Stimulated activated memory B cell treated with anti-CD40 and anti-IgM and Interleukin-4, amounts not matched to agents 10 μg/mL and 1 μg/mL and 100 μg/mL, for 72 hours (primary cell): ENCODE results near the gene ZNF236.
"Not testable (repeated sequence)": the region's sequence is repeated elsewhere in the genome, so short reads cannot be mapped to it uniquely, and the experiment has no call there.

Source experiments
- ATAC-seq: fragments of 150-1000 bp; cut with Tn5 transposase; 2 replicates; pipeline ENCODE4 v1.10.0; 2021
- H3K27ac Mint-ChIP-seq: one replicate; pipeline ENCODE4 v1.8.0; 2022; ENCODE audit warnings: mild to moderate bottlenecking, mixed read lengths
- H3K27me3 Mint-ChIP-seq: one replicate; pipeline ENCODE4 v1.8.0; 2022; ENCODE audit warnings: mixed read lengths
- H3K36me3 Mint-ChIP-seq: one replicate; pipeline ENCODE4 v1.8.0; 2022; ENCODE audit warnings: mixed read lengths
- H3K4me1 Mint-ChIP-seq: one replicate; pipeline ENCODE4 v1.8.0; 2022; ENCODE audit warnings: mixed read lengths
- H3K4me3 Mint-ChIP-seq: one replicate; pipeline ENCODE4 v1.8.0; 2022; ENCODE audit warnings: mild to moderate bottlenecking, moderate library complexity, mixed read lengths
- H3K9me3 Mint-ChIP-seq: one replicate; pipeline ENCODE4 v1.8.0; 2022; ENCODE audit warnings: mixed read lengths

ZNF236 gene

GRCh38 chr18:77008006-77008405, 185.6 kb downstream of the ZNF236 start:
- ATAC-seq: no peak
- Mint-ChIP-seq H3K9me3 (no peaks in the 10 kb centered on the region), H3K4me3 (no peak overlapping the region), H3K27ac (no peak overlapping the region), H3K27me3 (no peaks in the 10 kb centered on the region), H3K4me1 (peaks cover 45% of the 10 kb centered on the region), H3K36me3 (peaks cover 36% of the 10 kb centered on the region)

DNA sequence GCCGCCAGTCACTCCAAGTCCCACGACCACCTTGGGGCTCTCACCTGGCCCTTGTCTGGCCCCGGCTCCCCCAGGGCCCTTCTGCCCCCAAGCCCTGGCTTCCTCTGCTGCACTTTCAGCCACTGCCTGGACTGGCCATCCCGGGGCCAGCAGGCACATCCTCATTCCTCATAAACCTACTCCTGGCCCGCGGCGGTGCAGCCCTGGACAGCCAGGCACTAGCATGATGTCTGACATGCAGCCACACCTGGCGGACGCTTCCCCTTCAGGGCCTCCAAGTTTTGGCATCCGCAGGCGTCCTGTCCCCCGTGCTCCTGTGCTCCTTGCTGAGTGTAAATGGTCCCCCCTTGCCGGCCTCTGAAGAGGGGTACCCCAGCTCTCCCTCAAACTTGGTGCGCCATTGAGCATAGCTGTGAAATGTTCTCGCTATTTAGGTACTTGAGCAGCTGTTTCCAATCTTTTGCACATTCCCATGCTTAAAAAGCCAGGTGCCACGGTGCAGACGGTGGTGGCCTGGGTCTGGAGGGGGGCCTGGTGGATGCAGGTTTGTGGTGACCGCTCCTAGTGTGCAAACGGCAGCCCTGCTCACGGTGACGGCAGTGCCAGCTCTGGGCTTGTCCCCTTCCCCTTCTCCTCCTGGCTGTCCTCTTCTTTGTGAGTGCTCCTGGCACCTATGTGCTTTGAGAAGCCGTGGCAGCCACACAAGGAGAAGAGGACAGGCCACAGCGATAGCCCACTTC, 186.4 kb downstream of the ZNF236 start:
- Mint-ChIP-seq H3K9me3 (no peaks in the 10 kb centered on the region), H3K27me3 (no peaks in the 10 kb centered on the region), H3K36me3 (peaks cover 36% of the 10 kb centered on the region), H3K27ac (peak overlapping the region; percentile 14), H3K4me3 (no peak overlapping the region), H3K4me1 (peaks cover 45% of the 10 kb centered on the region)
- no peak for ATAC-seq

GRCh38 chr18:77009675-77010074, 187.3 kb downstream of the ZNF236 start:
- H3K36me3 Mint-ChIP-seq: peaks cover 36% of the 10 kb centered on the region
- H3K27me3 Mint-ChIP-seq: no peaks in the 10 kb centered on the region
- peak; percentile 3 for ATAC-seq
- H3K4me3 Mint-ChIP-seq: no peak overlapping the region
- no peaks in the 10 kb centered on the region for H3K9me3 Mint-ChIP-seq
- H3K27ac Mint-ChIP-seq: peak overlapping the region; percentile 10
- peaks cover 43% of the 10 kb centered on the region for H3K4me1 Mint-ChIP-seq

DNA sequence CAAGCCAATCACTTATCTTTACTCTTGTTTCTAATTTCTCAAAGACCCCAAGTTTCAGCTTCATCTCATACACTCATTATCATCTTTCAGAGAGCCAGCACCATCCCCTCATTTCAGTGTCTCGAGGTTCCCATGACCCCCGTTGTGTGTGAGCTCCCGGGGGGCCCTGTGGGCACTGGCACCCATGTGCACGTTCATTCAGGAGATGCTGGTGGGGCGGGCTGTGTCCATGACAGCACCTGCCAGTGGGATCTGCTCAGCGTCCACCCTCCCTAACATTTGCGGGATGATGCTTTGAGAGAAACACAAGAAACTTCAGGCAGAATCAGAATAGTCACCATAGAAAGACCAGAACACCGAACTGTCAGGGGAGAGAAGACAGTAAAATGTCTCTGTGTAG, 189.8 kb downstream of the ZNF236 start:
- Mint-ChIP-seq H3K27me3 (no peaks in the 10 kb centered on the region), H3K36me3 (peaks cover 46% of the 10 kb centered on the region), H3K4me1 (peaks cover 23% of the 10 kb centered on the region), H3K27ac (no peak overlapping the region), H3K9me3 (no peaks in the 10 kb centered on the region), H3K4me3 (no peak overlapping the region)
- ATAC-seq: no peak

GRCh38 chr18:77012806-77013541, 190.6 kb downstream of the ZNF236 start:
- H3K27me3 Mint-ChIP-seq: no peaks in the 10 kb centered on the region
- no peaks in the 10 kb centered on the region for H3K9me3 Mint-ChIP-seq
- peaks cover 54% of the 10 kb centered on the region for H3K36me3 Mint-ChIP-seq
- peaks cover 14% of the 10 kb centered on the region for H3K4me1 Mint-ChIP-seq
- no peak for ATAC-seq
- no peak overlapping the region for H3K4me3 Mint-ChIP-seq
- H3K27ac Mint-ChIP-seq: no peak overlapping the region

- Mint-ChIP-seq H3K9me3 (peaks cover 6% of the 10 kb centered on the region), H3K27me3 (no peaks in the 10 kb centered on the region), H3K36me3 (peaks cover 57% of the 10 kb centered on the region), H3K4me1 (peaks cover 10% of the 10 kb centered on the region), H3K27ac (no peak overlapping the region), H3K4me3 (no peak overlapping the region)
- no peak for ATAC-seq
These were observed 191.6 kb downstream of the ZNF236 start for GRCh38 chr18:77013811-77014521.

- Mint-ChIP-seq H3K4me3 (no peak overlapping the region), H3K4me1 (peaks cover 14% of the 10 kb centered on the region), H3K27ac (no peak overlapping the region), H3K36me3 (peaks cover 58% of the 10 kb centered on the region), H3K9me3 (peaks cover 6% of the 10 kb centered on the region), H3K27me3 (no peaks in the 10 kb centered on the region)
- ATAC-seq: no peak
These were observed 192.2 kb downstream of the ZNF236 start for GRCh38 chr18:77014538-77014937.

DNA sequence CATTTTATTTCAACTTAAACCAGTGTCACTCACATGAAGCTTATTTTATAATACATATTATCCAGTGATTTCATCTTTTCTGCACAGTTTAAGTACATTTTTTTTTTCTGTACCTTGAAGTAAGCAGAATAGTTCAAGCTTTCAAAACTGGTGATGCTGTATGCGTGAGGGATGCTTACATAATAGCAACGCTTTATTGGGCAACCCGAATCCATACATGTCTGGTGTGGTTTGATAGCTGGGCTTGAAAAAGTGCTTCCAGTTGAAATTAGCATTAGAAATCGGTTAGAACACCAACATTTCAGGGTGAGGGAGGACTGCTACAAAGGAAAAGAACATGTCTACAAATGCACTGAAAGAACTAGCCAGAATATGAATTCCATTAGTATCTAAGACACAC, 192.8 kb downstream of the ZNF236 start:
- ATAC-seq: no peak
- no peak overlapping the region for H3K4me3 Mint-ChIP-seq
- no peaks in the 10 kb centered on the region for H3K27me3 Mint-ChIP-seq
- peaks cover 6% of the 10 kb centered on the region for H3K9me3 Mint-ChIP-seq
- H3K4me1 Mint-ChIP-seq: peaks cover 12% of the 10 kb centered on the region
- H3K27ac Mint-ChIP-seq: no peak overlapping the region
- H3K36me3 Mint-ChIP-seq: peaks cover 58% of the 10 kb centered on the region

DNA sequence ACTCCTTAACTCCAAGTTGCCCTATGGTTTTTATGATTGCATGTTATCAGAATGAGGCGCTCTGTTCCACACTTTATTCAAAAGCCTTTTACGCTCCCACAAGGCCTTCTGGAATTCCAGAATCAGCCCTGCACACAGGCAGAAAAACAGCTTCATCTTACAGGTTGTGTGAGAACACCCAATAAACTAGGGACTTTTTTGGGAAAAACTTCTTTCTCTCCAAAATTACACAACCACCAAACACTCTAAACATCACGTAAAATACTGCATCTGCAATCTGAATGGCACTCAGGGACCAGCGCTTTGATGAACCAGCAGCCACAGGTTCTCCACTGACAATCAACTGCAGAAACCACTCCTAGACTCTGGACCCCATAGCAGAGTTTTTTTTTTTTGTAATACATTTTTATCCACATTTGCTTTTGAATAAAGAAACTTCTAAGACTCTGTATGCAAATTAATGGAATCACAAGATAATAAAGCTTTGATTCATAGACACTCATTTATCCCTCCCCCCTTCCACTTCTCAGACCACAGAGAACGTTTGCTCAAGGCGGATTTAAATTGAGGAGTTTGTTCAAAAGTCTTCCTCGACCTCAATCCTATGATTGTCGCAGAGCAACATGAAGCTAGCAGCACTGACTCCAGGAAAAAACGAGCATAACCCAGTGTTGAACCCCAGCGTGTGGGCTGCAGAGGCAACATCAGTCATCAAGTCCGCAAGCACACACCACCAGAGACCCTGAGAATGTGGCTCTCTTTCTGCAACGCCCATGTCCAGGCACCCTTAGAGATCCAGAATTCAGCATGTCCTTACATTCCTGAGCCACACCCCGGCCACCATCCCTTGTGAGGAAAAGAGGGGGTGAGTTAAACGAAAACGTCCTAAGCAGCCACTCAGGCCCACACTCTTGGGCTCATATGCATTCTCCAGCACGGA, 193.7 kb downstream of the ZNF236 start:
- Mint-ChIP-seq H3K36me3 (peaks cover 51% of the 10 kb centered on the region), H3K9me3 (peaks cover 6% of the 10 kb centered on the region), H3K27ac (no peak overlapping the region), H3K4me1 (peaks cover 11% of the 10 kb centered on the region), H3K4me3 (no peak overlapping the region), H3K27me3 (no peaks in the 10 kb centered on the region)
- no peak for ATAC-seq

GRCh38 chr18:77016936-77017335, 194.6 kb downstream of the ZNF236 start:
- Mint-ChIP-seq H3K36me3 (peaks cover 56% of the 10 kb centered on the region), H3K4me1 (peaks cover 11% of the 10 kb centered on the region), H3K27ac (no peak overlapping the region), H3K9me3 (peaks cover 6% of the 10 kb centered on the region), H3K27me3 (no peaks in the 10 kb centered on the region), H3K4me3 (no peak overlapping the region)
- no peak for ATAC-seq

DNA sequence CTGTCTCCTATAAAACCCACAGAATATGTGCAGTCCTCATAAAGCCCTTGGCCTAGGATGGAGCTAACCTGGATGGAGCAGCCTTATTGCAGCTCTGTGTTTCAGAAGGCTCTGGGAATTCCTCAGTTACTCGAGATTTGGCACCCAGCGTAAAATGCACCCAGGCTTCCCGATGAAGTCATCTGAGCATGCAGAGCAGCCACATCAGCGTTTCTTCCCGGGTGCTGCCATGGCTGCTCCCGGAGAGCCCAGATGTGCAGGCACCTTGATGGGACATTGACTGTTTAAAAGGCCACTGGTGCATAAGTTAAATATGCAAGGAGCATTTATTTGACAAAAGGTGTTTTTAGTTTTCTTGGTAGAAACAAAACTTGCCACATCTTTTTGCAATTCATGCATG, 195.0 kb downstream of the ZNF236 start:
- Mint-ChIP-seq H3K4me1 (peaks cover 11% of the 10 kb centered on the region), H3K36me3 (peaks cover 53% of the 10 kb centered on the region), H3K4me3 (no peak overlapping the region), H3K27ac (no peak overlapping the region), H3K9me3 (peaks cover 6% of the 10 kb centered on the region), H3K27me3 (no peaks in the 10 kb centered on the region)
- ATAC-seq: no peak

DNA sequence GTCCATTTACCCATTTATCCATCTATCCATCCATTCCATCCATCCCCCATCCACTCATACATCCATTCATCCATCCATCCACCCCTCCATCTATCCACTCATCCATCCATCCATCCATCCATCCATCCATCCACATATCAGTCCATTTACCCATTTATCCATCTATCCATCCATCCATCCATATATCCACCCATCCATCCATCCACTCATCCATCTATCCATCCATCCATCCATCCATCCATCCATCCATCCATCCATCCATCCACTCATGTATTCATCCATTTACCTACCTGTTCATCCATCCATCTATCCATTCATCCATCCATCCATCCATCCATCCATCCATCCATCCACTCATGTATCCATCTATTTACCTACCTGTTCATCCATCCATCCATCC, 196.3 kb downstream of the ZNF236 start:
- Mint-ChIP-seq H3K4me1 (peaks cover 17% of the 10 kb centered on the region), H3K36me3 (peaks cover 57% of the 10 kb centered on the region)
- not testable (repeated sequence) for H3K4me3 Mint-ChIP-seq, H3K27me3 Mint-ChIP-seq, ATAC-seq, H3K27ac Mint-ChIP-seq, H3K9me3 Mint-ChIP-seq

- Mint-ChIP-seq H3K4me3 (no peak overlapping the region), H3K27me3 (no peaks in the 10 kb centered on the region), H3K4me1 (peaks cover 21% of the 10 kb centered on the region), H3K27ac (peak overlapping the region; percentile 29), H3K9me3 (peaks cover 6% of the 10 kb centered on the region), H3K36me3 (peaks cover 64% of the 10 kb centered on the region)
- ATAC-seq: no peak
These were observed 197.3 kb downstream of the ZNF236 start for GRCh38 chr18:77019641-77020040.
